K562 (cell line): Measurements from ENCODE around the gene UBR3. TPM values are rescaled to one million over a fixed set of nuclear protein-coding genes. Genes with fewer than 3 reads are reported as not detected.

Experiments used
- BRD4 ChIP-seq: fragments of 200-600 bp; sonication (generic); IDR thresholded peaks from 2 replicates; pipeline ENCODE4 v1.6.1; 2017; ENCODE audit warnings: inconsistent platforms
- CBFB ChIP-seq: sonication (generic); formaldehyde crosslinking; IDR thresholded peaks from 2 replicates; pipeline ENCODE4 v1.4.0; 2020; ENCODE audit warnings: mild to moderate bottlenecking, missing genetic modification reagents
- CBX3 ChIP-seq, 2 experiments: IDR thresholded peaks; 1 replicate in 1 of 2; 2 replicates in 1 of 2; pipeline ENCODE4 v1.6.1; 2012; ENCODE audit warnings: inconsistent platforms in 2 of 2, low read length in 2 of 2, borderline replicate concordance in 1 of 2, control low read depth in 1 of 2
- FOXA3 ChIP-seq, 2 experiments: fragments of 450-650 bp in 1 of 2; sonication (generic) in 1 of 2; formaldehyde crosslinking; IDR thresholded peaks in 1 of 2; conservative IDR thresholded peaks in 1 of 2; 2 replicates each; pipeline versions ENCODE4 v1.4.0 to v1.8.0; 2020 to 2022; ENCODE audit warnings: mild to moderate bottlenecking in 2 of 2, missing genetic modification reagents in 1 of 2
- HES1 ChIP-seq: fragments of 450-650 bp; IDR thresholded peaks from 2 replicates; pipeline ENCODE4 v1.6.1; 2016; ENCODE audit warnings: low read depth, mild to moderate bottlenecking, moderate library complexity
- HINFP ChIP-seq: fragments of 450-650 bp; conservative IDR thresholded peaks from 2 replicates; pipeline ENCODE4 v1.6.1; 2016; ENCODE audit warnings: missing genetic modification characterization, low read depth, mild to moderate bottlenecking, control low read depth, missing compliant biosample characterization
- HLTF ChIP-seq: fragments of 450-650 bp; IDR thresholded peaks from 2 replicates; pipeline ENCODE4 v1.6.1; 2016
- MYC ChIP-seq, 2 experiments: fragments of 250-450 bp in 1 of 2; sonication (Bioruptor Pico) in 1 of 2; IDR thresholded peaks; 2 replicates each; pipeline versions ENCODE4 v1.5.1 to v1.6.1; 2012 to 2021; ENCODE audit warnings: low read depth in 2 of 2, borderline replicate concordance in 1 of 2, improper control_type of control experiment in 1 of 2, low read length in 1 of 2, mild to moderate bottlenecking in 1 of 2, moderate library complexity in 1 of 2
- RBM17 ChIP-seq: fragments of 200-400 bp; formaldehyde crosslinking; IDR thresholded peaks from 2 replicates; pipeline ENCODE4 v1.6.1; 2017; ENCODE audit warnings: low read depth, mild to moderate bottlenecking, low read length, borderline replicate concordance
- RBM34 ChIP-seq: fragments of 200-400 bp; formaldehyde crosslinking; IDR thresholded peaks from 2 replicates; pipeline ENCODE4 v1.6.1; 2018; ENCODE audit warnings: low read length, borderline replicate concordance; ENCODE audit not compliant: insufficient read depth
- SMARCA4 ChIP-seq: fragments of 450-650 bp; IDR thresholded peaks from 2 replicates; pipeline ENCODE4 v1.6.1; 2016
- USF2 ChIP-seq: sonication (generic); formaldehyde crosslinking; IDR thresholded peaks from 2 replicates; pipeline ENCODE4 v1.5.0; 2020; ENCODE audit warnings: missing genetic modification reagents
- VEZF1 ChIP-seq: fragments of 200-800 bp; sonication (Bioruptor generic); IDR thresholded peaks from 2 replicates; pipeline ENCODE4 v1.6.1; 2017; ENCODE audit warnings: missing genetic modification characterization, missing compliant biosample characterization
- ZFP36 ChIP-seq: fragments of 150-350 bp; IDR thresholded peaks from 2 replicates; pipeline ENCODE4 v1.6.1; 2018; ENCODE audit warnings: low read length, low read depth; ENCODE audit not compliant: partially characterized antibody
- ZNF507 ChIP-seq: conservative IDR thresholded peaks from 2 replicates; pipeline ENCODE4 v1.6.1; 2017; ENCODE audit warnings: missing genetic modification characterization, missing compliant biosample characterization
- ZNF512 ChIP-seq: IDR thresholded peaks from 2 replicates; pipeline ENCODE4 v1.6.1; 2016; ENCODE audit warnings: missing genetic modification characterization, missing compliant biosample characterization
- ZNF592 ChIP-seq: fragments of 450-650 bp; IDR thresholded peaks from 2 replicates; pipeline ENCODE4 v1.6.1; 2017; ENCODE audit warnings: antibody characterized with exemption, mild to moderate bottlenecking
- ZNF785 ChIP-seq: fragments of 250-450 bp; sonication (Bioruptor Pico); IDR thresholded peaks from 2 replicates; pipeline ENCODE4 v1.4.0; 2020; ENCODE audit warnings: mild to moderate bottlenecking
- polyA plus RNA-seq, 8 experiments: library from polyadenylated mRNA; depleted of rRNA in 4 of 8; stranded (reverse) in 5 of 8; unstranded in 3 of 8; fragments of >200 nt; fragmentation: Nextera tagmentation in 2 of 8; fragmentation: Illumina TruSeq in 1 of 8; extraction: Ambion mirVana in 2 of 8; extraction: Trizol in 1 of 8; gene quantifications; 2 replicates each; pipeline versions ENCODE4 v1.2.1 to v1.2.3, GENCODE V29; 2011 to 2014; ENCODE audit warnings: inconsistent platforms in 1 of 8, missing spikeins in 1 of 8
- total RNA-seq, 7 experiments: library from RNA; depleted of rRNA in 6 of 7; stranded (reverse); fragments of >200 nt in 6 of 7; fragmentation: Illumina TruSeq in 2 of 7; extraction: Trizol in 2 of 7; gene quantifications; 2 replicates each; pipeline versions ENCODE4 v1.2.1 to v1.2.3, GENCODE V29; 2011 to 2021; ENCODE audit warnings: low replicate concordance in 1 of 7

Gene UBR3
- total and polyA plus RNA-seq, 9 of the 15 experiments (the other 6 are each of a cell fraction or from before 2014, with no cell fraction given), result 14.4 to 63.5 (median 40.4) TPM

GRCh38 chr2:170009209-170009608, 182.0 kb downstream of the UBR3 start (continued):
- no peak for TF ChIP-seq ZNF512 (tag)
- TF ChIP-seq RBM17, result no peak
- no peak for TF ChIP-seq MYC (IDR thresholded peaks at IDR 0.05; ENCODE audit: low read depth, low read length)
- no peak for TF ChIP-seq MYC (CRISPR knock-in tag; IDR thresholded peaks at IDR 0.05; ENCODE audit: borderline replicate concordance, low read depth)
- TF ChIP-seq ZFP36, result no peak
- no peak for TF ChIP-seq VEZF1 (CRISPR knock-in tag)
- no peak for TF ChIP-seq RBM34
- TF ChIP-seq CBFB, result no peak
- TF ChIP-seq ZNF785, result no peak
- TF ChIP-seq ZNF592, result peak; percentile 62
- peak; percentile 49; the same call in 1 of the 2 replicates for TF ChIP-seq SMARCA4
- no peak for TF ChIP-seq BRD4
- TF ChIP-seq HINFP (tag), result 0 out of 2 replicates have a peak, but pooled peaks have one; percentile 19
- TF ChIP-seq CBX3 (IDR thresholded peaks at IDR 0.05; ENCODE audit: borderline replicate concordance in 1 of 2, low read length in 2 of 2), result no peak
- no peak for TF ChIP-seq USF2 (CRISPR knock-in tag)
- no peak for TF ChIP-seq FOXA3 (CRISPR knock-in tag; conservative IDR thresholded peaks at IDR 0.05 in 1 of 2, IDR thresholded peaks at IDR 0.05 in 1 of 2)
- TF ChIP-seq HLTF, result no peak
- no peak for TF ChIP-seq HES1
- TF ChIP-seq ZNF507 (tag), result no peak
